H1 (cell line): Measurements from ENCODE around the gene CDH8.

Experiments used
- CTCF ChIP-seq, 3 experiments: IDR thresholded peaks; 1 replicate in 2 of 3; 2 replicates in 1 of 3; pipeline versions ENCODE4 v1.5.1 to v1.6.1; 2011; ENCODE audit warnings: low read length in 3 of 3, mild to moderate bottlenecking in 3 of 3, inconsistent platforms in 2 of 3, low read depth in 1 of 3, moderate library complexity in 1 of 3; ENCODE audit not compliant: insufficient read depth in 1 of 3; ENCODE audit errors: control extremely low read depth in 1 of 3
- EGR1 ChIP-seq: IDR thresholded peaks from 2 replicates; pipeline ENCODE4 v1.6.1; 2011; ENCODE audit warnings: low read depth, low read length, borderline replicate concordance
- EP300 ChIP-seq, 2 experiments: IDR thresholded peaks; 1 replicate in 1 of 2; 2 replicates in 1 of 2; pipeline ENCODE4 v1.6.1; 2011 to 2012; ENCODE audit warnings: low read depth in 2 of 2, low read length in 2 of 2, mild to moderate bottlenecking in 2 of 2, borderline replicate concordance in 1 of 2, inconsistent platforms in 1 of 2, moderate library complexity in 1 of 2
- FOSL1 ChIP-seq: IDR thresholded peaks from 2 replicates; pipeline ENCODE4 v1.6.1; 2011; ENCODE audit warnings: mild to moderate bottlenecking, low read depth, low read length, moderate library complexity; ENCODE audit not compliant: insufficient read depth
- POLR2A ChIP-seq, 2 experiments: IDR thresholded peaks; 1 replicate in 1 of 2; 2 replicates in 1 of 2; pipeline ENCODE4 v1.6.1; 2011; ENCODE audit warnings: low read depth in 2 of 2, low read length in 2 of 2, mild to moderate bottlenecking in 2 of 2; ENCODE audit errors: control extremely low read depth in 1 of 2
- POLR2AphosphoS5 ChIP-seq: IDR thresholded peaks from 2 replicates; pipeline ENCODE4 v1.6.1; 2011; ENCODE audit warnings: low read depth, low read length
- SIN3A ChIP-seq, 2 experiments: IDR thresholded peaks in 1 of 2; conservative IDR thresholded peaks in 1 of 2; 2 replicates each; pipeline ENCODE4 v1.6.1; 2011 to 2012; ENCODE audit warnings: low read length in 2 of 2, improper control_type of control experiment in 1 of 2, low read depth in 1 of 2, mild to moderate bottlenecking in 1 of 2
- TF ChIP-seq, protein P1 (sequence below): IDR thresholded peaks from 2 replicates; pipeline ENCODE4 v1.6.1; 2012; ENCODE audit warnings: low read length, inconsistent platforms

- TF ChIP-seq, protein P1, sequence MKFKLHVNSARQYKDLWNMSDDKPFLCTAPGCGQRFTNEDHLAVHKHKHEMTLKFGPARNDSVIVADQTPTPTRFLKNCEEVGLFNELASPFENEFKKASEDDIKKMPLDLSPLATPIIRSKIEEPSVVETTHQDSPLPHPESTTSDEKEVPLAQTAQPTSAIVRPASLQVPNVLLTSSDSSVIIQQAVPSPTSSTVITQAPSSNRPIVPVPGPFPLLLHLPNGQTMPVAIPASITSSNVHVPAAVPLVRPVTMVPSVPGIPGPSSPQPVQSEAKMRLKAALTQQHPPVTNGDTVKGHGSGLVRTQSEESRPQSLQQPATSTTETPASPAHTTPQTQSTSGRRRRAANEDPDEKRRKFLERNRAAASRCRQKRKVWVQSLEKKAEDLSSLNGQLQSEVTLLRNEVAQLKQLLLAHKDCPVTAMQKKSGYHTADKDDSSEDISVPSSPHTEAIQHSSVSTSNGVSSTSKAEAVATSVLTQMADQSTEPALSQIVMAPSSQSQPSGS, result no peak
- TF ChIP-seq EP300 (IDR thresholded peaks at IDR 0.05; ENCODE audit: borderline replicate concordance in 1 of 2, low read depth in 2 of 2, low read length in 2 of 2) (no peak), POLR2A (IDR thresholded peaks at IDR 0.05; ENCODE audit: control extremely low read depth in 1 of 2, low read depth in 2 of 2, low read length in 2 of 2) (no peak), CTCF (IDR thresholded peaks at IDR 0.05; ENCODE audit: control extremely low read depth in 1 of 3, insufficient read depth in 1 of 3, low read depth in 1 of 3, low read length in 3 of 3) (no peak), POLR2AphosphoS5 (no peak), FOSL1 (no peak), SIN3A (conservative IDR thresholded peaks at IDR 0.05 in 1 of 2, IDR thresholded peaks at IDR 0.05 in 1 of 2; ENCODE audit: low read depth in 1 of 2, low read length in 2 of 2) (no peak), EGR1 (no peak)
Observed at GRCh38 chr16:61823326-61823725, 212.9 kb downstream of the CDH8 start.
